Subcutaneous abdominal adipose tissue (tissue), 5 donors: ENCODE data around the gene RAB36.
"Not testable (repeated sequence)": the region's sequence is repeated elsewhere in the genome, so short reads cannot be mapped to it uniquely, and the experiment has no call there.

Source experiments
- H3K27ac ChIP-seq: one replicate; pipeline ENCODE4 v1.7.0; 2013; ENCODE audit warnings: low read depth, mild to moderate bottlenecking, inconsistent platforms, low read length, moderate library complexity
- H3K27me3 ChIP-seq, 5 donors: one replicate each; pipeline ENCODE4 v1.7.0; 2013; ENCODE audit warnings: low read length in 5 of 5, inconsistent platforms in 1 of 5; ENCODE audit not compliant: control insufficient read depth in 5 of 5, insufficient read depth in 4 of 5
- H3K36me3 ChIP-seq, 5 donors: one replicate each; pipeline ENCODE4 v1.7.0; 2013; ENCODE audit warnings: low read length in 5 of 5; ENCODE audit not compliant: control insufficient read depth in 5 of 5, insufficient read depth in 5 of 5
- H3K4me1 ChIP-seq, 5 donors: one replicate each; pipeline ENCODE4 v1.7.0; 2013; ENCODE audit warnings: low read length in 5 of 5, mild to moderate bottlenecking in 3 of 5, moderate library complexity in 1 of 5; ENCODE audit not compliant: control insufficient read depth in 5 of 5, insufficient read depth in 5 of 5
- H3K4me3 ChIP-seq, 5 donors: one replicate each; pipeline ENCODE4 v1.7.0; 2013; ENCODE audit warnings: low read length in 5 of 5, low read depth in 1 of 5
- H3K9ac ChIP-seq, 5 donors: one replicate each; pipeline ENCODE4 v1.7.0; 2013; ENCODE audit warnings: low read length in 5 of 5, mild to moderate bottlenecking in 4 of 5, moderate library complexity in 3 of 5
- H3K9me3 ChIP-seq, 5 donors: one replicate each; pipeline ENCODE4 v1.7.0; 2013; ENCODE audit warnings: low read length in 5 of 5; ENCODE audit not compliant: control insufficient read depth in 5 of 5
- donor health status: healthy.
- donor health status: healthy.
- donor health status: healthy.
- donor health status: healthy.
- donor health status: healthy.

The RAB36 gene

DNA sequence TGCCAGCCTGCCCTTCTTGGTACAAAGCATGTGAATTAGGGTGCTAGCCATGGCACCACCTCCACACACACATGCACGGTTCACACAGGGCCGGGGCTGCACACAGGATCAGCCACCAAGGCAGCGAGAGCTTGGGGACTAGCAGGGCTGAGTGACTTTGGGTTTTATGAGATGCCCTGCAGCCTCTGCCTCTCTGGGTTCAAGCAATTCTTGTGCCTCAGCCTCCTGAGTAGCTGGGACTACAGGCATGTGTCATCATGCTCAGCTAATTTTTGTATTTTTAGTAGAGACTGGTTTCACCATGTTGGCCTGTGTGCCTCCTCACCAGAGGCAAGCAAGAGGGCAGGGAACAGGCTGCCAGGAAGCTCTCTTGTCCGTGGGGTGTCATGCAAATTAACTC is 8.3 kb upstream of the RAB36 start:
- H3K27ac ChIP-seq, H3K27me3 ChIP-seq, H3K9ac ChIP-seq, H3K36me3 ChIP-seq, H3K9me3 ChIP-seq, H3K4me3 ChIP-seq: not testable (repeated sequence)
- peaks cover 0 to 23% (median 7%) of the 10 kb centered on the region in 5 donors for H3K4me1 ChIP-seq

DNA sequence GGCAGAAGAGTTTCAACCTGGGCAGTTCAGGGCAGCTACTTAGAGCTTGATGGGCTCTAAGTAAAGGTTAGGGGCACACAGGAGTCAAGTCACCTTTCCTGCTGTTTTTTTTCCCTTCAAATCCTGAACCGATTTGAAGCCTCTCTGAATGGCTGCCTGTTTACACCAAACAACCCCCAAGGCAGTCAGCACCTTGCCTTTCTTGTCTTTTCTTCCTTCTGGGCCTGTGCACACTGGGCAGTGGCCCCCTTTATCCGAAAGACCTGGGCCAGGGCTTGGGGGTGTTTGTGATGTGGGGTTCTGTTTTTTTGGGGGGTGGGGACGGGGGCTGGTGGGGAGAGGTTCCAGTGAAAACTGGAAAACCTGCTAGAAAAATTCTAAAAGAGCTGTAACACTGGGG is 7.8 kb upstream of the RAB36 start:
- no peaks in the 10 kb centered on the region for H3K36me3 ChIP-seq
- H3K27ac ChIP-seq, result no peak overlapping the region
- H3K9me3 ChIP-seq, result no peaks in the 10 kb centered on the region
- no peaks in the 10 kb centered on the region for H3K27me3 ChIP-seq
- H3K4me3 ChIP-seq, result no peak overlapping the region
- peaks cover 0 to 28% (median 12%) of the 10 kb centered on the region in 5 donors for H3K4me1 ChIP-seq
- H3K9ac ChIP-seq, result no peak overlapping the region

DNA sequence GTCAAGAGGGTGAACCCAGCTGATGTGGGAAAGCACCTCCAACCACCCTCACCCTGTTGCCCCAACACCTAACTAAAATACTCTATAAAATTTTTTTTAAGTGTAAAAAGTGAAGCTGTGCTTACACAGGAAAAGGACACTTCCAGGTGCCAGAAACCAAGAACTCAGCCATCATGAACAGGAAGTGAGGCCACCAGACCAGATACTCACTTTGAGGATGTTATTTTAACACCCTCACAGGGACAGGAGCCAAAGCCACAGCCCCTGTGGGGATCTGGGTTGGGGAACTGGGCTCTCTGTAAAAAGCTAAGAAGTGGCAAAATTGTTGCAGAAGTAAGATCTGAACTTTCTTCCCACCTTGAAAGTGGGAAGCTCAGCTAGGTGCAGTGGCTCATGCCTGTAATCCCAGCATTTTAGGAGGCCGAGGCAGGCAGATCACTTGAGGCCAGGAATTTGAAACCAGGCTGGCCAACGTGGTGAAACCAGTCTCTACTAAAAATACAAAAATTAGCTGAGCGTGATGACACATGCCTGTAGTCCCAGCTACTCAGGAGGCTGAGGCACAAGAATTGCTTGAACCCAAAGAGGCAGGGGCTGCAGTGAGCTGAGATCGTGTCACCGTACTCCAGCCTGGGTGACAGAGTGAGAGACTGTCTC is 7.2 kb upstream of the RAB36 start:
- H3K4me3 ChIP-seq, result no peak overlapping the region
- H3K9ac ChIP-seq, result no peak overlapping the region
- no peak overlapping the region for H3K27ac ChIP-seq
- H3K9me3 ChIP-seq, result no peaks in the 10 kb centered on the region
- peaks cover 0 to 30% (median 15%) of the 10 kb centered on the region in 5 donors for H3K4me1 ChIP-seq
- no peaks in the 10 kb centered on the region for H3K36me3 ChIP-seq
- no peaks in the 10 kb centered on the region for H3K27me3 ChIP-seq

DNA sequence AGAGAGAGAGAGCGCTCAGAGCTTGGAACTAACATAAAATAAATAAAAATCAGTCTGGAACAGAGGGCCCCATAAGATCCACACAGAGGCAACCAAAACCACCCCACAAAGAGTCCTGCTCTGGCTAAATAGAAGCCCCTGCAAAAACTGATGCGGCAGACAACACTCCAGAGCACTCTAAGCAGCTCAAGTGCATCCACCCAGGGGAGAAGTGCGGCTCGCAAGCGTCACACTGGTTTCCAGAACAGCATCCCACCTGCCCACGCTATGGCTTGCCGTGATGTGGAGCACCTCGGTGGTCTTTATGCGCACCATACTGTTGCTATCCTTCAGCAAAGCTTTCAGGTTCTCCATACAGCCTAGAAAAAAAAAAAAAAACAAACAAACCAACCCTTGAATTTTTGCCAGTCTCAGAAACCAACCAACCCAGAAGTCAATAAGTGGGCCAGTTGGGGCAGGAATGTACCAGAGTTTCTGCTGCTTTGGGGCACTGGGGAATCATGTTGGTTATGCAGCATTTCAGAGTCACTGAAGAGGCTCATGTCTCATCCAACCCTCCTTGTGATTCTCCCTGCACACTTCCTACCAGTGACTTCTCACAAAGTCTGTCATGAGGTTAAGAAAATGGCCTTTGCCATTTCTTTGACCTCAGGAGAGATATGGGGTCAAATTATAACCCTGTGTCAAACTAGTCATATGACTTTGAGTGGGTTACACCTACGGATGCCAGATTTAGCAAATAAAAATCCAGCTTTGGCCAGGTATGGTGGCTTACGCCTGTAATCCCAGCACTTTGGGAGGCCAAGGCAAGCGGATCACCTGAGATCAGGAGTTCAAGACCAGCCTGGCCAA is 6.5 kb upstream of the RAB36 start:
- no peak overlapping the region for H3K4me3 ChIP-seq
- H3K27ac ChIP-seq, result no peak overlapping the region
- H3K36me3 ChIP-seq, result no peaks in the 10 kb centered on the region

DNA sequence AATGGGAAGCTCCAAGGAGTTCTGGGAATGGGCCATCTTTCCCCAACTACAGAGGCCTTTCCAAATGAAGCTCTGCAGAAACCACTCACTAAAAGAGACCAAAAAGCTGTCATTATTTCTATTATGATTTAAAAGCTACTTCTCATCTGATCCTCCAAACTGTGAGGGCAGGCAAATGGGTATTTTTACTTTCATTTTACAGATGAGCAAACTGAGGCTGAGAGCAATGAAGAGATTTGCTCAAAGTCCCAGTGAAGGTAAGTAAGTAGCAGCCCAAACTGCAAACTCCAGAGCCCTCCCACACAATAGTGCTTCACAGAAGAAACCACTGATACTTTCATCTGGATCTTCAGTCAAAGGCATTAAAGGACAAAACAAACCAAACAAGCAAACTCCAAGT is 4.9 kb upstream of the RAB36 start:
- no peak overlapping the region for H3K9ac ChIP-seq
- H3K36me3 ChIP-seq, result no peaks in the 10 kb centered on the region
- H3K9me3 ChIP-seq, result no peaks in the 10 kb centered on the region
- H3K4me3 ChIP-seq, result no peak overlapping the region
- peaks cover 0 to 39% (median 21%) of the 10 kb centered on the region in 5 donors for H3K4me1 ChIP-seq
- H3K27me3 ChIP-seq, result no peaks in the 10 kb centered on the region
- H3K27ac ChIP-seq, result no peak overlapping the region

More for the DNA sequence above, 6.5 kb upstream of the RAB36 start:
- H3K9ac ChIP-seq, result no peak overlapping the region
- peaks cover 0 to 30% (median 15%) of the 10 kb centered on the region in 5 donors for H3K4me1 ChIP-seq
- no peaks in the 10 kb centered on the region for H3K27me3 ChIP-seq
- no peaks in the 10 kb centered on the region for H3K9me3 ChIP-seq

DNA sequence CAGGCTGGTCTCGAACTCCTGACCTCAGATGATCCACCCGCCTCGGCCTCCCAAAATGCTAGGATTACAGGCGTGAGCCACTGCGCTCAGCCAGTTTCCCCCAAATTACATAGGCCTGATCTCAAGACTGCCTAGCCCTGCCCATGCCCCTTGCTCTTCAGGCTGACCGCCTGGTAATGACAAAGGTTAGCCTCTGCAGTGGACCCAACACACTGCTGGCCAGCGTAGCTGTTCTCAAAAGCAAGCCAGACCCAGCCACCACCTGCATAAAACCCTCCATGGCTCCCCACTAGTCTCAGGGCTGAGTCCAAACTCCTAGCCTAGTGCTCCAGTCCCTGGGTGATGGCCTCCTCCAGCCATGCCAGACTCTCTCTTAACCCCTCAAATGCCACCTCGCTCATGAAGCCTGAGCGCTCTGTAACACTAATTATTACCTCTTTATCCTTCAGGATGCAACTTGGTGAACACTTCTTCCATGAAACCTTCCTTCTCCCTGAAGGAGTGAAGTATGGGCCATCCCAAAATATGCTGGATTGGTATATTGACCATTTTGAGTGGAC is 2.7 kb upstream of the RAB36 start:
- no peak overlapping the region for H3K4me3 ChIP-seq
- no peaks in the 10 kb centered on the region for H3K36me3 ChIP-seq
- H3K9me3 ChIP-seq, result no peaks in the 10 kb centered on the region
- no peak overlapping the region for H3K9ac ChIP-seq
- no peak overlapping the region for H3K27ac ChIP-seq
- no peaks in the 10 kb centered on the region for H3K27me3 ChIP-seq
- peaks cover 0 to 44% (median 30%) of the 10 kb centered on the region in 5 donors for H3K4me1 ChIP-seq

DNA sequence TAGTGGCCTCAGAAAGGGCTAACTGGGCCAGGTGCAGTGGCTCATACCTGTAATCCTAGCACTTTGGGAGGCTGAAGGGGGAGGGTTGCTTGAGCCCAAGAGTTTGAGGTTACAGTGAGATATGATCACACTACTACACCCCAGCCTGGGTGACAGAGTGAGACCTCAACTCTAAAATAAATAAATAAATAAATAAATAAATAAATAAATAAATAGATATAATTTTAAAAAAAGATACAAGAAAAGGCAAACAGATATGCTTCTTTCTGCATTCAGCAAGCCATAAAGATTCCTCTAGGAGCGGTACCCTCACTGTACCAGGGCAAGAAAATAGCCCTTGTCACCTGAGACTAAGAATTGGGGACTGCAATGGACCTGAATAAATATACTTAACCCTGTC is 2.2 kb upstream of the RAB36 start:
- Histone ChIP-seq H3K4me3 (no peak overlapping the region), H3K27me3 (no peaks in the 10 kb centered on the region), H3K4me1 (peaks cover 0 to 43% (median 32%) of the 10 kb centered on the region in 5 donors), H3K27ac (no peak overlapping the region), H3K9ac (no peak overlapping the region), H3K36me3 (no peaks in the 10 kb centered on the region), H3K9me3 (no peaks in the 10 kb centered on the region)

DNA sequence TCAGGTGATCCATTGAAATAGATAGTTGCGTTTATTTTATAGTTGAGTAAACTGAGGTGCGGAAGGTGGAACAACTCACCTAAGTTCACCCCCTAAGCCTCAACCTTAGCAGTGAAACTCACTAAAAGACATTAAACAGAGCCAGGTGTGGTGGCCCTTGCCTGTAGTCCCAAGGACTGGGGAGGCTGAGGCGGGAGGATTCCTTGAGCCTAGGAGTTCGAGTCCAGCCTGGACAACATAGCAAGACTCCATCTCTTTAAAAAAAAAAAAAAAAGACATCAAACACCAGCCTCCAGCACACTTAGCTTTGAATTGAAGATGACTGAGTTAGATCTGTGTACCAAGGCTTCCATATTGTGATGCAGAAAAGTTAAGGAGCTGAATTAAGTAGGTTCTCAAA is 845 bp upstream of the RAB36 start:
- Histone ChIP-seq H3K36me3 (no peaks in the 10 kb centered on the region), H3K27me3 (no peaks in the 10 kb centered on the region), H3K4me1 (peaks cover 0 to 39% (median 30%) of the 10 kb centered on the region in 5 donors), H3K9me3 (no peaks in the 10 kb centered on the region), H3K9ac (no peak overlapping the region), H3K27ac (no peak overlapping the region), H3K4me3 (no peak overlapping the region)

DNA sequence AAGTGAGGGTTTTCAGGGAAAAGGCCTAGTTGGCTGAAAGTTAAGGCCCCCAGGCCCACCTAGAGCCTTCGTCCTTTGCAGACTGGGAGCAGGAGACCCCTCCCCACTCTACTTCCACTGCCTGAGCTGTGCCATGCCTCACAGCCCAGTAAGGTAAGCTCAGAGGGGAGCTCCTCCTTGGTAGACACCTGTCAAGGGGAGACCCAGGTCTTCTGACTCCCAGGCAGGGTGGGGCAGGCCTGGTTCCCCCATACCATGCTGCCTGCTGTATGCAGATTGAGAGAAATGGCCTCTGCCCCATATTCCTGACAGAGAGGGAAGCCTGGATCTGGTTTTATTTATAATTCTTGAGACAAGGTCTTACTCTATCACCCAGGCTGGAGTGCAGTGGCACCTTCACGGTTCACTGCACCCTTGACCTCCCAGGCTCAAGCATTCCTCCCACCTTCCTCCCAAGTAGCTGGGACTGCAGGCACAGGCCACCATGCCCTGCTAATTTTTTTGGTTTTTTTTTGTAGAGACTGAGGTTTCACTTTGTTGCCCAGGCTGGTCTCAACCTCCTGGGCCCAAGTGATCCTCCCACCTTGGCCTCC is 697 bp downstream of the RAB36 start:
- peak overlapping the region; percentile 13 to 65 (median 56) for H3K4me3 ChIP-seq
- peak overlapping the region in 4 of 5 donors; percentile 9 to 72 (median 60) for H3K9ac ChIP-seq

More for the DNA sequence above, 697 bp downstream of the RAB36 start:
- peak overlapping the region; percentile 57 for H3K27ac ChIP-seq
- no peaks in the 10 kb centered on the region for H3K27me3 ChIP-seq
- H3K36me3 ChIP-seq, result peaks cover 0 to 3% (median 0%) of the 10 kb centered on the region in 5 donors
- no peaks in the 10 kb centered on the region for H3K9me3 ChIP-seq
- peaks cover 0 to 49% (median 32%) of the 10 kb centered on the region in 5 donors for H3K4me1 ChIP-seq
